Spinal cord (tissue), 10 donors: ENCODE data around the gene MCAM. TPM values are rescaled to one million over a fixed set of nuclear protein-coding genes. Genes with fewer than 3 reads are reported as not detected.

Experiments
- DNase-seq, 6 donors: peaks; one replicate each; pipeline versions ENCODE4 v3.0.0 to v3.0.0-alpha.2; 2013 to 2015; ENCODE audit warnings: low spot score in 6 of 6, low read depth in 4 of 6
- H3K27ac ChIP-seq: one replicate; pipeline ENCODE4 v1.5.1; 2013; ENCODE audit warnings: low read depth, low read length, control low read depth
- H3K27me3 ChIP-seq: one replicate; pipeline ENCODE4 v1.6.1; 2013; ENCODE audit warnings: low read length; ENCODE audit not compliant: control insufficient read depth, insufficient read depth
- H3K36me3 ChIP-seq: one replicate; pipeline ENCODE4 v1.6.1; 2013; ENCODE audit warnings: low read length; ENCODE audit not compliant: control insufficient read depth, insufficient read depth
- H3K4me1 ChIP-seq: one replicate; pipeline ENCODE4 v1.6.1; 2013; ENCODE audit warnings: low read length; ENCODE audit not compliant: control insufficient read depth, insufficient read depth
- H3K4me3 ChIP-seq: one replicate; pipeline ENCODE4 v1.5.1; 2013; ENCODE audit warnings: low read depth, low read length, control low read depth
- H3K9me3 ChIP-seq: one replicate; pipeline ENCODE4 v1.6.1; 2013; ENCODE audit warnings: low read length; ENCODE audit not compliant: control insufficient read depth, insufficient read depth
- WGBS: methylation state at CpG from one replicate; pipeline ENCODE4 v1.1.5; 2013; ENCODE audit warnings: missing lambda C conversion rate; ENCODE audit not compliant: insufficient coverage; 5-methylcytosine and 5-hydroxymethylcytosine counted together
- polyA plus RNA-seq, 2 donors: library from polyadenylated mRNA; unstranded; fragments of 120-200 nt; gene quantifications; one replicate each; pipeline ENCODE4 v1.2.1, GENCODE V29; 2013; ENCODE audit not compliant: insufficient read length in 2 of 2
- total RNA-seq, 2 donors: library from RNA; depleted of rRNA in 1 of 2; stranded (reverse); fragments of 120-200 nt in 1 of 2; fragments of >200 nt in 1 of 2; gene quantifications; one replicate each; pipeline versions ENCODE4 v1.2.3 to v1.2.4, GENCODE V29; 2013 to 2014
- donor health status: healthy.

The MCAM gene
- total and polyA plus RNA-seq, 4 donors, result 79.6 to 108 (median 103) TPM

- Histone ChIP-seq H3K9me3 (no peaks in the 10 kb centered on the region), H3K4me3 (no peak within 1 kb of the TSS), H3K27me3 (no peaks in the 10 kb centered on the region), H3K36me3 (no peaks in the 10 kb centered on the region), H3K4me1 (peaks cover 8% of the 10 kb centered on the region), H3K27ac (no peak within 1 kb of the TSS)
- peak in 1 of 6 donors; percentile 0 for DNase-seq
- 78% methylated on average over 3 of the region's 6 CpGs for WGBS
Observed at GRCh38 chr11:119346605-119347004, 29.7 kb upstream of the MCAM start, which contains the start of gene MFRP. Gene MFRP, minus strand, starts transcription at chr11:119346705. Its CDS starts 192 bp downstream, at chr11:119346513.

- Histone ChIP-seq H3K4me1 (peaks cover 17% of the 10 kb centered on the region), H3K27me3 (peaks cover 7% of the 10 kb centered on the region), H3K9me3 (no peaks in the 10 kb centered on the region), H3K27ac (no peak overlapping the region), H3K4me3 (no peak overlapping the region), H3K36me3 (no peaks in the 10 kb centered on the region)
- WGBS, result 84% methylated on average over 9 of the region's 12 CpGs
- DNase-seq, result peak in 1 of 6 donors; percentile 0
Observed at GRCh38 chr11:119345685-119346084, 28.8 kb upstream of the MCAM start.

GRCh38 chr11:119344291-119345010 is 27.5 kb upstream of the MCAM start:
- no peaks in the 10 kb centered on the region for H3K36me3 ChIP-seq
- H3K4me1 ChIP-seq, result peaks cover 24% of the 10 kb centered on the region
- no peak overlapping the region for H3K4me3 ChIP-seq
- DNase-seq, result no peak
- H3K27ac ChIP-seq, result no peak overlapping the region
- no peaks in the 10 kb centered on the region for H3K9me3 ChIP-seq
- 80% methylated on average over 12 of the region's 14 CpGs for WGBS
- peaks cover 13% of the 10 kb centered on the region for H3K27me3 ChIP-seq

- Histone ChIP-seq H3K4me3 (no peak overlapping the region), H3K27me3 (peaks cover 13% of the 10 kb centered on the region), H3K36me3 (no peaks in the 10 kb centered on the region), H3K9me3 (no peaks in the 10 kb centered on the region), H3K4me1 (peaks cover 31% of the 10 kb centered on the region), H3K27ac (no peak overlapping the region)
- DNase-seq, result no peak
- 92% methylated on average over 6 of the region's 7 CpGs for WGBS
Observed at GRCh38 chr11:119343726-119344125, 26.8 kb upstream of the MCAM start.

GRCh38 chr11:119342362-119343130 is 25.6 kb upstream of the MCAM start:
- H3K27ac ChIP-seq, result no peak overlapping the region
- no peaks in the 10 kb centered on the region for H3K9me3 ChIP-seq
- peaks cover 5% of the 10 kb centered on the region for H3K36me3 ChIP-seq
- no peak overlapping the region for H3K4me3 ChIP-seq
- WGBS, result 89% methylated on average over 9 of the region's 10 CpGs
- H3K4me1 ChIP-seq, result peaks cover 43% of the 10 kb centered on the region
- H3K27me3 ChIP-seq, result peaks cover 13% of the 10 kb centered on the region
- DNase-seq, result no peak

- no peak for DNase-seq
- Histone ChIP-seq H3K27me3 (peaks cover 13% of the 10 kb centered on the region), H3K9me3 (no peaks in the 10 kb centered on the region), H3K4me3 (no peak overlapping the region), H3K36me3 (peaks cover 11% of the 10 kb centered on the region), H3K4me1 (peaks cover 49% of the 10 kb centered on the region), H3K27ac (no peak overlapping the region)
- 59% methylated on average over 6 of the region's 7 CpGs for WGBS
Observed at GRCh38 chr11:119342023-119342300, 25.0 kb upstream of the MCAM start.

- H3K4me1 ChIP-seq, result peaks cover 54% of the 10 kb centered on the region
- WGBS, result 55% methylated on average over 12 of the region's 16 CpGs
- H3K27ac ChIP-seq, result peak overlapping the region; percentile 89
- peaks cover 13% of the 10 kb centered on the region for H3K27me3 ChIP-seq
- peaks cover 16% of the 10 kb centered on the region for H3K36me3 ChIP-seq
- no peaks in the 10 kb centered on the region for H3K9me3 ChIP-seq
- H3K4me3 ChIP-seq, result peak overlapping the region; percentile 63
- DNase-seq, result no peak
Observed at GRCh38 chr11:119341222-119342022, 24.5 kb upstream of the MCAM start.

GRCh38 chr11:119340335-119341221 is 23.6 kb upstream of the MCAM start, which contains the start of gene C1QTNF5:
Gene C1QTNF5, minus strand, starts transcription at chr11:119340883. Its CDS starts 486 bp downstream, at chr11:119340397.
- Histone ChIP-seq H3K27me3 (peaks cover 13% of the 10 kb centered on the region), H3K4me1 (peaks cover 62% of the 10 kb centered on the region), H3K27ac (peak within 1 kb of the TSS; percentile 89), H3K36me3 (peaks cover 25% of the 10 kb centered on the region), H3K9me3 (no peaks in the 10 kb centered on the region), H3K4me3 (peak within 1 kb of the TSS; percentile 63)
- 4% methylated on average over 53 of the region's 53 CpGs for WGBS
- DNase-seq, result peak in 2 of 6 donors; percentile 77 to 88
